ENCODE measurements around the gene HCRTR1.
A peak's percentile ranks its signal among the peaks of the same experiment; 100 is the strongest.

Gene HCRTR1

GRCh38 chr1:31574749-31575368 is 42.6 kb upstream of the HCRTR1 start:
- CTCF ChIA-PET, result interaction anchor here (0.7 to 1.6 kb wide), 5 partner anchors 10 to 349 kb away, joined by 3 to 4 read pairs (median 3); no protein-coding TSS in a partner anchor
- no peaks in the 10 kb centered on the region for H3K4me1 ChIP-seq (ENCODE audit: control insufficient read depth, insufficient read depth, low read length)
- no peaks in the 10 kb centered on the region for H3K9me3 ChIP-seq (ENCODE audit: control insufficient read depth, insufficient read depth, low read depth, low read length)
- no peak overlapping the region for H3K27ac ChIP-seq (ENCODE audit: extremely low read depth, low read depth, low read length)
- no peak for TF ChIP-seq OSR2 (tag by site-specific recombination; IDR thresholded peaks at IDR 0.05)
- 0 out of 2 replicates have a peak, but pooled peaks have one; percentile 34 for TF ChIP-seq ZNF600 (tag by site-specific recombination; IDR thresholded peaks at IDR 0.05)
- no peak for TF ChIP-seq ZNF660 (tag by site-specific recombination; IDR thresholded peaks at IDR 0.05)
- TF ChIP-seq ZFHX2 (tag by site-specific recombination; conservative IDR thresholded peaks at IDR 0.05), result peak; percentile 32; the same call in 1 of the 2 replicates
- no peak for TF ChIP-seq PBX3 (CRISPR knock-in tag; IDR thresholded peaks at IDR 0.05)
- no peak for TF ChIP-seq OVOL3 (tag by site-specific recombination; IDR thresholded peaks at IDR 0.05)
- TF ChIP-seq, protein P1, sequence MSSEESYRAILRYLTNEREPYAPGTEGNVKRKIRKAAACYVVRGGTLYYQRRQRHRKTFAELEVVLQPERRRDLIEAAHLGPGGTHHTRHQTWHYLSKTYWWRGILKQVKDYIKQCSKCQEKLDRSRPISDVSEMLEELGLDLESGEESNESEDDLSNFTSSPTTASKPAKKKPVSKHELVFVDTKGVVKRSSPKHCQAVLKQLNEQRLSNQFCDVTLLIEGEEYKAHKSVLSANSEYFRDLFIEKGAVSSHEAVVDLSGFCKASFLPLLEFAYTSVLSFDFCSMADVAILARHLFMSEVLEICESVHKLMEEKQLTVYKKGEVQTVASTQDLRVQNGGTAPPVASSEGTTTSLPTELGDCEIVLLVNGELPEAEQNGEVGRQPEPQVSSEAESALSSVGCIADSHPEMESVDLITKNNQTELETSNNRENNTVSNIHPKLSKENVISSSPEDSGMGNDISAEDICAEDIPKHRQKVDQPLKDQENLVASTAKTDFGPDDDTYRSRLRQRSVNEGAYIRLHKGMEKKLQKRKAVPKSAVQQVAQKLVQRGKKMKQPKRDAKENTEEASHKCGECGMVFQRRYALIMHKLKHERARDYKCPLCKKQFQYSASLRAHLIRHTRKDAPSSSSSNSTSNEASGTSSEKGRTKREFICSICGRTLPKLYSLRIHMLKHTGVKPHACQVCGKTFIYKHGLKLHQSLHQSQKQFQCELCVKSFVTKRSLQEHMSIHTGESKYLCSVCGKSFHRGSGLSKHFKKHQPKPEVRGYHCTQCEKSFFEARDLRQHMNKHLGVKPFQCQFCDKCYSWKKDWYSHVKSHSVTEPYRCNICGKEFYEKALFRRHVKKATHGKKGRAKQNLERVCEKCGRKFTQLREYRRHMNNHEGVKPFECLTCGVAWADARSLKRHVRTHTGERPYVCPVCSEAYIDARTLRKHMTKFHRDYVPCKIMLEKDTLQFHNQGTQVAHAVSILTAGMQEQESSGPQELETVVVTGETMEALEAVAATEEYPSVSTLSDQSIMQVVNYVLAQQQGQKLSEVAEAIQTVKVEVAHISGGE (tag by site-specific recombination; conservative IDR thresholded peaks at IDR 0.05; ENCODE audit: low read depth), result no peak
- no peak for TF ChIP-seq ZNF416 (tag by site-specific recombination; IDR thresholded peaks at IDR 0.05)
- TF ChIP-seq EGR2 (tag by site-specific recombination; IDR thresholded peaks at IDR 0.05; ENCODE audit: low read depth), result peak; percentile 43; the same call in 1 of the 2 replicates
- TF ChIP-seq ZNF555 (tag by site-specific recombination; conservative IDR thresholded peaks at IDR 0.05), result no peak
- TF ChIP-seq ZNF776 (tag by site-specific recombination; IDR thresholded peaks at IDR 0.05; ENCODE audit: borderline replicate concordance), result no peak
- TF ChIP-seq ZSCAN30 (tag by site-specific recombination; IDR thresholded peaks at IDR 0.05), result no peak
- POLR2A ChIA-PET, result no interaction called here
- no peak overlapping the region for H3K4me3 ChIP-seq (ENCODE audit: low read depth, low read length)
- no peaks in the 10 kb centered on the region for H3K36me3 ChIP-seq (ENCODE audit: control insufficient read depth in 2 of 2, insufficient read depth in 1 of 2, low read length in 2 of 2)

DNA sequence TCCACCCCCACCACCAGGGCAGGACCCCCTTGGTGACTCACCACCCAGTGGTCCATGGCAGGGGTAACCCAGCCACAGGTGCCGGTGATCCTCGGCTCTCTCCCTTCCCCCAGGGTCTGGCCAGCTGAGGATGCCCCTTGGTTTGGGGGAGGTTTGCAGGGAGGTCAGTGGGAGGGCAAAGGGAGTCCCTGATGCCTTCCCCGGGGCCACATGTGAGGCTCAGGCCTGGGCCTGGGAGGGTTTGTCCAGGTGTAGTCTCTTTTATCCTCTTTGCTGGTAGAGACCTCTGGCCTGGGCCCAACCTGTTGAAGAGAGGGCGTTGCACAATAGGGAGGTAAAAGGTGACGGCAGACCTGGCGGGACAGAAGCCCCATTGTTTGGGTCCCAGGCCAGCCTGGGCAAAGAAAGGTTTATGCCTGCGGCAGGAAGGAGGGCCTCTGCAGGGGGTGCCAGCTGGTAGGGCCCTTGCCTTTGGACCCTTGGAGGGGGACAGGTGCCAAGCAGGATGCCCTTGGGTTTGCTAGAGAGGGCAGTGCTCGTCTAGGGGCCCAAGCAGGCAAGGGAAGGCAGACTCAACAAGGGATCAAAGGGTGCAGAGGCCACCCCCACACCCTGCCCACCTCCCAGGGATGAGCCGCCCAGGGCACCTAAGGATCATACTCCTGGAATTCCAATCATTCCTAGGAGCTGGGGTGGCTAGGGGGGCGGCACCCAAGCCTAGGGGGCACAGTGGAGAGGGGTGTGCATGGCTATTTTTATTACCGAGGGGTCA is 41.9 kb upstream of the HCRTR1 start:
- no peaks in the 10 kb centered on the region for H3K9me3 ChIP-seq (ENCODE audit: control insufficient read depth, insufficient read depth, low read depth, low read length)
- H3K27ac ChIP-seq (ENCODE audit: extremely low read depth, low read depth, low read length), result no peak overlapping the region
- no peak overlapping the region for H3K4me3 ChIP-seq (ENCODE audit: low read depth, low read length)
- ChIA-PET POLR2A (interaction anchor here (1.0 kb wide), 1 partner anchor 16 kb away, joined by 3 read pairs; no protein-coding TSS in a partner anchor), CTCF (interaction anchor here (0.6 to 1.3 kb wide), 3 partner anchors 11 to 347 kb away, joined by 3 read pairs; no protein-coding TSS in a partner anchor)
- no peaks in the 10 kb centered on the region for H3K4me1 ChIP-seq (ENCODE audit: control insufficient read depth, insufficient read depth, low read length)
- H3K36me3 ChIP-seq (ENCODE audit: control insufficient read depth in 2 of 2, insufficient read depth in 1 of 2, low read length in 2 of 2), result no peaks in the 10 kb centered on the region
- no peak for TF ChIP-seq YY1 (tag by site-specific recombination; IDR thresholded peaks at IDR 0.05)
- TF ChIP-seq GLIS1 (tag by site-specific recombination; IDR thresholded peaks at IDR 0.05), result peak; percentile 32; the same call in 1 of the 2 replicates
- TF ChIP-seq SCRT2 (tag by site-specific recombination; IDR thresholded peaks at IDR 0.05), result peak; percentile 89
- TF ChIP-seq EGR2 (tag by site-specific recombination; IDR thresholded peaks at IDR 0.05; ENCODE audit: low read depth), result 0 out of 2 replicates have a peak, but pooled peaks have one; percentile 6
- TF ChIP-seq ZNF624 (tag by site-specific recombination; IDR thresholded peaks at IDR 0.05), result no peak
- 0 out of 2 replicates have a peak, but pooled peaks have one; percentile 10 for TF ChIP-seq ZBTB20 (tag by site-specific recombination; IDR thresholded peaks at IDR 0.05)
- TF ChIP-seq HOXD13 (CRISPR knock-in tag; IDR thresholded peaks at IDR 0.05; ENCODE audit: borderline replicate concordance), result no peak
- TF ChIP-seq ZNF423 (tag by site-specific recombination; IDR thresholded peaks at IDR 0.05), result no peak
- no peak for TF ChIP-seq ZNF174 (tag by site-specific recombination; IDR thresholded peaks at IDR 0.05)
- no peak for TF ChIP-seq GFI1B (tag by site-specific recombination; IDR thresholded peaks at IDR 0.05)
- TF ChIP-seq, protein P2, sequence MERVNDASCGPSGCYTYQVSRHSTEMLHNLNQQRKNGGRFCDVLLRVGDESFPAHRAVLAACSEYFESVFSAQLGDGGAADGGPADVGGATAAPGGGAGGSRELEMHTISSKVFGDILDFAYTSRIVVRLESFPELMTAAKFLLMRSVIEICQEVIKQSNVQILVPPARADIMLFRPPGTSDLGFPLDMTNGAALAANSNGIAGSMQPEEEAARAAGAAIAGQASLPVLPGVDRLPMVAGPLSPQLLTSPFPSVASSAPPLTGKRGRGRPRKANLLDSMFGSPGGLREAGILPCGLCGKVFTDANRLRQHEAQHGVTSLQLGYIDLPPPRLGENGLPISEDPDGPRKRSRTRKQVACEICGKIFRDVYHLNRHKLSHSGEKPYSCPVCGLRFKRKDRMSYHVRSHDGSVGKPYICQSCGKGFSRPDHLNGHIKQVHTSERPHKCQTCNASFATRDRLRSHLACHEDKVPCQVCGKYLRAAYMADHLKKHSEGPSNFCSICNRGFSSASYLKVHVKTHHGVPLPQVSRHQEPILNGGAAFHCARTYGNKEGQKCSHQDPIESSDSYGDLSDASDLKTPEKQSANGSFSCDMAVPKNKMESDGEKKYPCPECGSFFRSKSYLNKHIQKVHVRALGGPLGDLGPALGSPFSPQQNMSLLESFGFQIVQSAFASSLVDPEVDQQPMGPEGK (tag by site-specific recombination; IDR thresholded peaks at IDR 0.05), result no peak
- peak; percentile 46 for TF ChIP-seq GLIS2 (tag by site-specific recombination; IDR thresholded peaks at IDR 0.05)
- 0 out of 2 replicates have a peak, but pooled peaks have one; percentile 14 for TF ChIP-seq SCRT1 (tag by site-specific recombination; IDR thresholded peaks at IDR 0.05; ENCODE audit: borderline replicate concordance)
- TF ChIP-seq ZFHX2 (tag by site-specific recombination; conservative IDR thresholded peaks at IDR 0.05), result peak; percentile 60
- no peak for TF ChIP-seq ZNF16 (tag by site-specific recombination; IDR thresholded peaks at IDR 0.05; ENCODE audit: low read depth)

Data from HEK293 (cell line).